Thyroid gland (tissue), 4 donors: ENCODE measurements around the gene ZNF248. TPM values are rescaled to one million over a fixed set of nuclear protein-coding genes. Genes with fewer than 3 reads are reported as not detected.
"Not testable (repeated sequence)": the region's sequence is repeated elsewhere in the genome, so short reads cannot be mapped to it uniquely, and the experiment has no call there.

Experiments
- DNase-seq, 2 donors: peaks; one replicate each; pipeline ENCODE4 v3.0.0-alpha.2; 2019
- H3K27ac ChIP-seq, 3 donors: fragments of 200-600 bp; sonication (generic); 1 replicate in 2 of 3; 2 replicates in 1 of 3; pipeline ENCODE4 v1.5.1; 2016 to 2019; ENCODE audit warnings: mild to moderate bottlenecking in 1 of 3, moderate library complexity in 1 of 3
- H3K27me3 ChIP-seq: fragments of 200-600 bp; sonication (generic); one replicate; pipeline ENCODE4 v1.5.1; 2019
- H3K36me3 ChIP-seq, 2 donors: fragments of 200-600 bp; sonication (generic); one replicate each; pipeline ENCODE4 v1.5.1; 2016 to 2019
- H3K4me1 ChIP-seq, 2 donors: fragments of 200-600 bp; sonication (generic); one replicate each; pipeline ENCODE4 v1.5.1; 2017 to 2019
- H3K4me3 ChIP-seq, 3 donors: fragments of 200-600 bp; sonication (generic); replicated peaks in 1 of 3; 1 replicate in 2 of 3; 2 replicates in 1 of 3; pipeline ENCODE4 v1.5.1; 2016; ENCODE audit warnings: mild to moderate bottlenecking in 1 of 3
- H3K9me3 ChIP-seq: fragments of 200-600 bp; sonication (generic); one replicate; pipeline ENCODE4 v1.5.1; 2017
- POLR2A ChIP-seq, 2 donors: fragments of 450-650 bp; IDR thresholded peaks; one replicate each; pipeline ENCODE4 v1.6.1; 2017; ENCODE audit warnings: antibody characterized with exemption in 2 of 2, mild to moderate bottlenecking in 2 of 2, moderate library complexity in 1 of 2
- WGBS, 2 donors: methylation state at CpG; one replicate each; pipeline ENCODE4 v1.1.5; 2017; 5-methylcytosine and 5-hydroxymethylcytosine counted together
- intact Hi-C: fragments of 100-400 bp; cut with DNase I; formaldehyde crosslinking; loops from one replicate; pipeline ENCODE4 v1.15.1; 2023
- total RNA-seq, 4 donors: library from RNA; depleted of rRNA; stranded (reverse); fragments of >200 nt; gene quantifications; one replicate each; pipeline ENCODE4 v1.2.3, GENCODE V29; 2016
- TF ChIP-seq, protein P1 (sequence below), 6 experiments: fragments of 200-600 bp in 3 of 6; fragments of 450-650 bp in 3 of 6; sonication (generic) in 3 of 6; IDR thresholded peaks; one replicate each; pipeline ENCODE4 v1.5.1; 2016 to 2019; ENCODE audit warnings: antibody characterized with exemption in 6 of 6, mild to moderate bottlenecking in 2 of 6, inconsistent platforms in 1 of 6, moderate library complexity in 1 of 6

The ZNF248 gene
- total RNA-seq, 4 donors from 2014 or later = 27.5 to 43.1 (median 29.5) TPM

DNA sequence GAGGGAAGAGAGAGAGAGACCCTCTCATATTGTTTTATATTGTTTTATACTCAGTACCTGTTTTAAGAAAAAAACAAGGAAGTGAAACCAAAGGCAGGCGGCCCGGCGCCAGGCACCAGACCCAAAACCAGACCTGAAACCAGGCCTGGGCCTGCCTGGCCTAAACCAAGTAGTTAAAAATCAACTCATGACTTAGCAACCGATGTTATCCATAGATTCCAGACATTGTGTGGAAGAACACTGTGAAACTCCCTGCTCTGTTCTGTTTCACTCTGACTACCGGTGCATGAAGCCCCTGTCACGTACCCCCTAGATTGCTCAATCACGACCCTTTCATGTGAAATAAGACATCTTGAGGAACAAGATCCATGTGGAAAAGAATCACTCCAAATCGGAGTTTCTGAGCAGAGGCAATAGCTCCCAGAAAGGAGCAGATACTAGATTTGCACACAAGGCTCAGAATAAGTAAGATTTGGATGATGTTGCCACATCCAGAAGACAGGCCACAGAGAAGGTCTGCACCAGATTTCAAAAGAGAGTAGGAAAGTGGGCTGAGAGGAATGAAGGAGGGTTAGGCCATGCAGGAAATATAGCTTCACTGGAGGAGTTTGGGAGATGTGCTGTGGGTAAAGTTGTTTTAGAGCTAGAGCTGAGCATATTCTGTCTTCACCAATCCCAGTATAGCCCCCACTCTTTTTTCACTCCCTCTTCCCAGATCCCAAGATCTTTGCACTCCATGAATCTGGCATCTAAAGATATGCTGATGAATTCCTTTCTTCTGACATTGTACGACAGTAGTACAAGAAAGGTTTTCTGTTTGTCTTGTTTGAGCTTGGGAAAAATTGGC is 8.8 kb upstream of the ZNF248 start:
- no peak for DNase-seq
- 72 to 75% methylated on average over 9 of the region's 9 CpGs for WGBS, 2 donors
- intact Hi-C loops = loop anchor here (5.0 kb wide), 1 partner anchor 106 kb away; no protein-coding TSS in a partner anchor

GRCh38 chr10:37865264-37865663 is 7.9 kb upstream of the ZNF248 start:
- H3K36me3 ChIP-seq = no peaks in the 10 kb centered on the region
- H3K27ac ChIP-seq = no peak overlapping the region
- H3K27me3 ChIP-seq = no peaks in the 10 kb centered on the region
- intact Hi-C loops = loop anchor here (5.0 kb wide), 1 partner anchor 107 kb away; no protein-coding TSS in a partner anchor
- no peak overlapping the region for H3K4me3 ChIP-seq
- no peak for DNase-seq
- H3K4me1 ChIP-seq = peaks cover 0 to 11% of the 10 kb centered on the region in 2 donors
- TF ChIP-seq, protein P1, sequence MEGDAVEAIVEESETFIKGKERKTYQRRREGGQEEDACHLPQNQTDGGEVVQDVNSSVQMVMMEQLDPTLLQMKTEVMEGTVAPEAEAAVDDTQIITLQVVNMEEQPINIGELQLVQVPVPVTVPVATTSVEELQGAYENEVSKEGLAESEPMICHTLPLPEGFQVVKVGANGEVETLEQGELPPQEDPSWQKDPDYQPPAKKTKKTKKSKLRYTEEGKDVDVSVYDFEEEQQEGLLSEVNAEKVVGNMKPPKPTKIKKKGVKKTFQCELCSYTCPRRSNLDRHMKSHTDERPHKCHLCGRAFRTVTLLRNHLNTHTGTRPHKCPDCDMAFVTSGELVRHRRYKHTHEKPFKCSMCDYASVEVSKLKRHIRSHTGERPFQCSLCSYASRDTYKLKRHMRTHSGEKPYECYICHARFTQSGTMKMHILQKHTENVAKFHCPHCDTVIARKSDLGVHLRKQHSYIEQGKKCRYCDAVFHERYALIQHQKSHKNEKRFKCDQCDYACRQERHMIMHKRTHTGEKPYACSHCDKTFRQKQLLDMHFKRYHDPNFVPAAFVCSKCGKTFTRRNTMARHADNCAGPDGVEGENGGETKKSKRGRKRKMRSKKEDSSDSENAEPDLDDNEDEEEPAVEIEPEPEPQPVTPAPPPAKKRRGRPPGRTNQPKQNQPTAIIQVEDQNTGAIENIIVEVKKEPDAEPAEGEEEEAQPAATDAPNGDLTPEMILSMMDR (IDR thresholded peaks at IDR 0.05) = no peak
- TF ChIP-seq POLR2A (IDR thresholded peaks at IDR 0.05) = no peak
- 79 to 83% methylated on average over 3 of the region's 3 CpGs for WGBS, 2 donors
- no peaks in the 10 kb centered on the region for H3K9me3 ChIP-seq

More for the DNA sequence above, 8.8 kb upstream of the ZNF248 start:
- Histone ChIP-seq H3K36me3 (no peaks in the 10 kb centered on the region), H3K27me3 (no peaks in the 10 kb centered on the region), H3K27ac (no peak overlapping the region), H3K9me3 (no peaks in the 10 kb centered on the region), H3K4me3 (no peak overlapping the region), H3K4me1 (peaks cover 0 to 2% of the 10 kb centered on the region in 2 donors)
- TF ChIP-seq, protein P1 (IDR thresholded peaks at IDR 0.05) = no peak
- TF ChIP-seq POLR2A (IDR thresholded peaks at IDR 0.05) = no peak

DNA sequence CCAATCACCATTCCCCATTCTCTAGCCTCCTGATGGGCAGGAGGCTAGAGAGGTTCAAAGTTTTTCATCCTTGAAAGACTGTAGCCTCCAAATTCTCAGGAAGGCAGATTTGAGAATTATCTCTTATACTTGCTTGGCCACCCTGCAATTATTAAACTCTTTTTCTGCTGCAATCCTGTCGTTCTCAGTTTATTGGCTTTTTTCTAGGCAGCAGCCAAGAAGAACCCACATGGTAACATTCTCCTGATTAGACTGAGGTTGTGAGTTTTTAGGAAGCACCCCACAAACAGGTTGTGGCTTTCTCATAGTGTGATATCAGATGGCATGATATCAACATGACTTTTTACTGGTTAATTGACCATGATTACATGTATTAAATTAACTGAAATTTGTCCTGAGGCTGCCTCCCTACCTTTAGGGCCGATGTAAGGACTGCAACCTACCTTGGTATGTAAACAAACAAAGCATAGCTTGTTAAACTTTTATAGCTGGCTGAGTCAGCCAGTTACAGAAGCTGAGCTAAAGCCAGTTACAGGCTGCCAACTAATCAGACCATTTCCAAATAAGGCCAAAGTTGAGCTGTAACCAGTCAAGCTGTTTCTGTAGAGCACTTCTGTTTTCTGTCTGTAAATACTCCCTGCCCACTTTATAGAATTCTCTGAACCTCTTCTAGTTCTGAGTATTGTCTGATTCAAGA is 3.2 kb upstream of the ZNF248 start:
- H3K36me3 ChIP-seq = no peaks in the 10 kb centered on the region
- WGBS, 2 donors = 37 to 63% methylated on average over 2 of the region's 2 CpGs
- H3K27me3 ChIP-seq = no peaks in the 10 kb centered on the region
- H3K27ac ChIP-seq = peak overlapping the region; percentile 64 to 78 (median 78)
- intact Hi-C loops = no loop called here
- H3K9me3 ChIP-seq = no peaks in the 10 kb centered on the region
- H3K4me1 ChIP-seq = peaks cover 14 to 23% of the 10 kb centered on the region in 2 donors
- TF ChIP-seq, protein P1 (IDR thresholded peaks at IDR 0.05) = no peak
- TF ChIP-seq POLR2A (IDR thresholded peaks at IDR 0.05) = peak in 1 of 2 donors; percentile 56
- no peak overlapping the region for H3K4me3 ChIP-seq
- peak; percentile 8 to 31 for DNase-seq

DNA sequence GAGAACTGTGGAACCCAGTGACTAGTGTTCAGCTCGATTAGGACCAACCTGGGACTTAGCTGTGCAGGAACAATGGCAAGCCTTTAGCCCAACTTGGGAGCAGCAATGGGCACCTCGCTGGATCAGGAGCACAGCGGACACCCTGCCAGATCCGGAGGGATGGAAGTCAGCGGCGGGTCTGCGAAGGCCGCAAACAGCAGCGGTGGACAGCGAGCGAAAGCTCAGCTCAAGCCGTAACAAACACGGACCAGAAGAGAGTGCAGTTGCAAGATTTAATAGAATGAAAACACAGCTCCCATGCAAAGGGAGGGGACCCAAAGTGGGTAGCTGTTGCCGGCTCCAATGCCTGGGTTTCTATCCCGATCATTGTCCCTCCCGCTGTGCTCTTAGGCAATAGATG is 1.9 kb upstream of the ZNF248 start:
- H3K27ac ChIP-seq, H3K27me3 ChIP-seq, H3K36me3 ChIP-seq, H3K9me3 ChIP-seq, intact Hi-C loops, DNase-seq, H3K4me3 ChIP-seq: not testable (repeated sequence)
- WGBS, 2 donors = 95 to 96% methylated on average over 16 of the region's 16 CpGs
- peaks cover 23 to 31% of the 10 kb centered on the region in 2 donors for H3K4me1 ChIP-seq

DNA sequence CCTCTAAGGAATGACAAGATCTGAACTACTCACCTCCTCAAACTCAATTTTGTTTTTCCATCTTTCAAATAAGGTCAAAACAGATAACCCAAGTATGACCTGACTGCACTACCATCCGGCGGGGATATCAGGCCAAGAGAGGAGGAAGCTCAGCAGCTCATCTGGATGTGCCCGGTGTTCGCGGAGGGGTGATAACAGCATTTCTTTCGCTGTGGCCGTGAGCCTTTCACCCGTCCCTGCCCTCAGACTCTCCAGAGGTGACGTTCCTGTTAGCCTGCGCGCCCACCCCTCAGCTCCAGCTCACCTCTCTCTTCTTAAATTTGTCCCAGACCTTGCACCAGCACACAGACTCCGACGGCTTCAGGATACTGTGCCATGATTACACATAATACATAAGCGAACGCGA is 526 bp downstream of the ZNF248 start:
- H3K27ac ChIP-seq = peak overlapping the region; percentile 100

More for the DNA sequence above, 526 bp downstream of the ZNF248 start:
- no peaks in the 10 kb centered on the region for H3K36me3 ChIP-seq
- TF ChIP-seq, protein P1 (IDR thresholded peaks at IDR 0.05) = no peak
- TF ChIP-seq POLR2A (IDR thresholded peaks at IDR 0.05) = no peak
- 1 to 2% methylated on average over 16 of the region's 16 CpGs for WGBS, 2 donors
- intact Hi-C loops = no loop called here
- DNase-seq = peak; percentile 28 to 33
- H3K9me3 ChIP-seq = no peaks in the 10 kb centered on the region
- no peaks in the 10 kb centered on the region for H3K27me3 ChIP-seq
- H3K4me3 ChIP-seq = peak overlapping the region in 2 of 3 donors; percentile 69 to 94
- H3K4me1 ChIP-seq = peaks cover 23 to 31% of the 10 kb centered on the region in 2 donors
